GM18505 (cell line): ENCODE results near the gene TRIM32.

ENCODE experiments used
- ATAC-seq: cut with Tn5 transposase; IDR thresholded peaks from one replicate; pipeline ENCODE4 v1.9.1; 2021; ENCODE audit not compliant: unreplicated experiment
- POLR2A ChIP-seq: IDR thresholded peaks from 4 replicates; pipeline ENCODE4 v1.6.1; 2011; ENCODE audit warnings: borderline replicate concordance; ENCODE audit not compliant: insufficient read depth, insufficient read length; ENCODE audit errors: extremely low read depth

TRIM32 gene

DNA sequence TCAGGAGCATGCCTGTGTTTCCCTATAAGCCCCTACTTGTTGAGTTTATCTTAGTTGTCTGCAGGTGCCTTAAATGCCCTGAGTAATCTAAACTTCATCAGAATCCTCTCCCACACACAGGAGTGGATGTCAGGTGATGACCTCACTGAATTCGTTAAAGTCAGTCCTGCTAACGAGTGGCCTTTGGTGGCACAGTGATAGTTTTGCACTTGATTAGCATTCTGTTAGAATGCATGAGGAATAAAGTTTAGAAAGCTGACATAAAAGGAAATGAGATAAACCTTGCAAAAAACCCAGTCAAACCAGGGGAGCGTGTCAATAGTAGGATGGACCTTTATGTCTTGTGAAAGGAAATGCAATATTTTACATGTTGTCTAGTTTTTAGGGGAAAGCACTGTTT, 4.5 kb downstream of the TRIM32 start:
- no peak for TF ChIP-seq POLR2A
- ATAC-seq, result no peak

DNA sequence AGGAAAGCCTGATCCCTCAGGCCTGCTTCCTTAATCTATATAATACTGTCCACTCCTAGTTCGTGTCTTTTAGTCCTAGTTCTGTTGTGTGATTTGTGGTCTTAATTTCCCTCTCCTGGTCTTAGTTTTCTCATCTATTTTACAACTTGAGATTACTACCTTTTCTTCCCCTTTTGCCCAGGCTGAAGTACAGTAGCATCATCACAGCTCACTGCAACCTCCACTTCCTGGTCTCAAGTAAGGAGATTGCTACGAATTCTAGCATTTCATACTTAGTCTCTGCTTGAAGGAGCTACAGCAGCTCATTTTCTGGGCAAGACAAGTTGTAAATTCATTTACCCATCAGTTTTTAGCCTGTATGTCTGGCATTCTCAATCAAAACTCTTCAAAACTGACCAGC, 5.5 kb downstream of the TRIM32 start:
- no peak for TF ChIP-seq POLR2A
- no peak for ATAC-seq

DNA sequence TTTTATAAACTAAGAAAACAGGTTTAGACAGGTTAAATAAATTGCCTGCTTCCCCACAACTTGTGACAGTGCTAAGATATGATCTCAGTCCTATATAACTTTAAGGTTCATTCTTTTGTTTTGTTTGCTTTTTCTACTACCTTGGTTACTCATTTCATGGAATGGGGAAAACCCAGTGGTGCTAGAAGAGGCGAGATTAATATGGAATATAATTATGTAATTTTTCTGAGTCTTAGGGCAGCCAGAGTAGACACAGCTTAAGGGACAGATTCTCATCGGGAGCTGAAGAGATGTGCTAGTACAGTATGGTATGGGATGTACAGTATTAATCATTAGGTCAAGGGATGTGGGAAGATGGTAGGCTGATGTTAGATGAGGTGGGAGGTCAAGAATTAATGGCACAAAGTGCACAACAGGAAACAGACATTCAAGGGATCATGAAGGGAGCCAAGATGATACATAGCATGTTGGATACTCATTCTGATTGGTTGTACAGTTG, 6.2 kb downstream of the TRIM32 start:
- no peak for TF ChIP-seq POLR2A

DNA sequence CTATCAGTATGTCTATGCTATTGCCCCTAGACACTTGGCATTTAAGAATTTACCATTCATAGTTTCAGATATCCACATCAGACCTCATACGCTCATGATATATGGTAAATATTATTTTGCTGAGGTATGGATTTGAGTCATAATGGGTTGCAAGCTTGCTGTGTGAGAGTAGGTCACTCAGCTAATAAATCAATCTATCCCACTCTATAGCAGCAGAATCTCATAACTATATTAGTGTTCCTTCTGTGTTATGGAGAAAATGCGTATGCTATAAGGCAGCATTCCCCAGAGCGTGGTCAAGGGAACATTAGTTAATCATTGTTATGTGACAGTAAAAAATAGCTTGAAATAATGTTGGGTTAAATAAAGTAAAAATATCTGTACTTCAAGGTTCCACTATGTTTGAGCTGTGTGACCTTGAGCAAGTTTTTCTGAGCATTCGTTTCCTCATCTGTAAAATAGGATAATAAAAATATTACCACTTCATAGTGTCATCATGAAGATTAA, 7.7 kb downstream of the TRIM32 start:
- no peak for TF ChIP-seq POLR2A
- no peak for ATAC-seq

More for the DNA sequence above, 6.2 kb downstream of the TRIM32 start:
- ATAC-seq, result no peak

DNA sequence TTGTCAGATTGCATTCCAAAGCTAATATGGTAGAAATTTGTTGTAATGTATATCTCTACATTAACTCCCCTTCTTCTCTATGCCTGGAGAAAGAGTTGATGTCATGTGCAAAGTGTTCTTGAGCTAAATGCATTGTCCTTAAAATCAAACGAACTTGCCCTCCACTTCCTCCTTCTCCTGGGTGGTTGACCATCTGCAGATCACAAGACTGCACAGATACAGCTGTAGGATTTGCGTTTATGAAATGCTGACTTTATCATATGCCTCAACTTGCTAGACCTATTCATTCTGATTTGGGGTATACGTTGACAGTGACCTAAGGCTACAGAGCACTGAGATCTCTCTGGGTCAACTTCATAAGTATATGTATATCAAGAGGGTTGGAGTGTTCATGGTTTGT, 8.3 kb downstream of the TRIM32 start:
- ATAC-seq, result no peak
- TF ChIP-seq POLR2A, result no peak

DNA sequence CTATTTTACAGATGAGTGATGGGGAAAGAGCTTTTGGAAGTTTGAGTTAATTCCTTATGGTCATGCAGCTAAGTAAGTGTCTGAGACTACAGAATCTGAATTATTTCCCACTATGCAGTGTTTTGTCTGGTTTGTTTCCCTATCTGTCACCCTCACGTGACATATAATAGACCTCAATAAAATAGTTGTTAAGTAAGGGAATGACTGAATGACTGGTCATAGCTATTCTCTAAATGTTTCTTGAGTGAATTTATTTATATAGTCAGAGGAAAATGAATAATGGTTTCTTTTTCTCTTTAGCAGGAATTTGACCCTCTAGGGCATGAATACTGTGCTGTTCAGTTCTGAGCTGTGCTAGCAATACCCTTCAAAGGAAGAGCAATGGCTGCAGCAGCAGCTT, 10.3 kb downstream of the TRIM32 start:
- ATAC-seq, result no peak
- TF ChIP-seq POLR2A, result no peak

DNA sequence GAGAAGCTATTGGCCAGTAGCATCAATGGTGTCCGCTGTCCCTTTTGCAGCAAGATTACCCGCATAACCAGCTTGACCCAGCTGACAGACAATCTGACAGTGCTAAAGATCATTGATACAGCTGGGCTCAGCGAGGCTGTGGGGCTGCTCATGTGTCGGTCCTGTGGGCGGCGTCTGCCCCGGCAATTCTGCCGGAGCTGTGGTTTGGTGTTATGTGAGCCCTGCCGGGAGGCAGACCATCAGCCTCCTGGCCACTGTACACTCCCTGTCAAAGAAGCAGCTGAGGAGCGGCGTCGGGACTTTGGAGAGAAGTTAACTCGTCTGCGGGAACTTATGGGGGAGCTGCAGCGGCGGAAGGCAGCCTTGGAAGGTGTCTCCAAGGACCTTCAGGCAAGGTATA, 10.8 kb downstream of the TRIM32 start:
- TF ChIP-seq POLR2A, result no peak
- no peak for ATAC-seq

DNA sequence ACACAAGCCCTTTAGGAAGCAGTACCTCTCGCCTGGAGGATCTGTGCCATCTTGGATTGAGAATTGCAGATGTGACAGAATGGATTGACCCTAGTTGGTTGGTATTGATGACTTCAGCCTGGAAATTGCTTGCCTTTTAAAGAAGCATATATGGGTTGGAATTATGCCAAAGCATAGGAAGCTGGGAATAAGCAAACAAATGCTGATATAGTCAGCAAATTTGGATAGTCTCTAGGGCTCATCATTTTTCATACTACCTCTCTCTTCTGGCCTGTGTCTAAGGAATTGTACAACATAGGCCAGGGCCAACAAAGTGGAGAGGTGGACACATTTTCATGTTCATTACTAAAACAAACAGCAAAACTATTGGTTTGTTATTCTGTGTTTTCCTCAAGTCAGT, 13.2 kb downstream of the TRIM32 start:
- no peak for TF ChIP-seq POLR2A

DNA sequence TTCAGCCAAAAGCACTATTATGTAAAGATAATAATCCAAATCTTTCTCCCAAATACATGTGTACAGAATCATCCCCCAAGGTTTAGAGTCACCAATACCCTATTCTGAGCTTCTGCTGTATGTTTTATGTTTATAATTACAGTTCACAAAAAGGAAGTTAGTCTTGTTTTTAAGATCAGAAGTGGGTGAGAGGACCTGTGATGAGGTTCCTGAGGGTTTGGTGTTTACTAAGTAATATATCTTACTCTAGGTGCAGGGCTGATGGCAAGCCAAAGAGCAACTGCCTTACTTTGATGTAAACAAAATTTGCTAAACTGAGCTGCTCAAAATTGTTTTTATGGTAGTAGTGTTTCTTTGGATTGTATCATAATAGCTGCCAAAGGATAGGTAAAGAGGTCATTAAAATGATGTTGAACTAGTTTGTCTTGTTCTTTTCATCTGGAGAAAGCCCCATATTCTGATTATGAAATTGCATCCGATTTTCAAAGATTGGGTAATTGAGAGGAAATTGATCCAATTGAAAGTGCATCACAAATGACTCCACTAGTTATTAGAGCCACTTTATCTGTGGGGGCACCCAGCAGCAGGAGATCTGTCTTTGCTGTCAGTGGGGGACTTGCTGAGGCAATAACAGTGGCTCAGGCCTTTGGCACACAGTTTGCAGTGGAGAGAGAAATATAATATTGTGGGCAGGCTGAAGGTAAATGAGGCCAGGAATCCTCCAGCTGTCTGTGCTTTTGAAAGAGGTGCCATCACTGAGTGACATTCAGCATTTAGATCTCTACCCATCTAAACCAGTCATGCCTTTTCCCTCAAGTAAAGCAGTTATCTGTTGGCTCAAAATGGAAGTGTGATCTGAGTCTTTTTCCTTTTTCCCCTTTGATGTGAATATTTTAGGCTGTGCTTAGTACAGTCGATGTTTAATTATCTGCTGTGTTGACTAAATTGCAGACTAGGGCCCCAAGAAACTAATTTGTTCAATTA, 14.1 kb downstream of the TRIM32 start:
- no peak for ATAC-seq
- TF ChIP-seq POLR2A, result no peak

More for the DNA sequence above, 13.2 kb downstream of the TRIM32 start:
- ATAC-seq, result no peak

DNA sequence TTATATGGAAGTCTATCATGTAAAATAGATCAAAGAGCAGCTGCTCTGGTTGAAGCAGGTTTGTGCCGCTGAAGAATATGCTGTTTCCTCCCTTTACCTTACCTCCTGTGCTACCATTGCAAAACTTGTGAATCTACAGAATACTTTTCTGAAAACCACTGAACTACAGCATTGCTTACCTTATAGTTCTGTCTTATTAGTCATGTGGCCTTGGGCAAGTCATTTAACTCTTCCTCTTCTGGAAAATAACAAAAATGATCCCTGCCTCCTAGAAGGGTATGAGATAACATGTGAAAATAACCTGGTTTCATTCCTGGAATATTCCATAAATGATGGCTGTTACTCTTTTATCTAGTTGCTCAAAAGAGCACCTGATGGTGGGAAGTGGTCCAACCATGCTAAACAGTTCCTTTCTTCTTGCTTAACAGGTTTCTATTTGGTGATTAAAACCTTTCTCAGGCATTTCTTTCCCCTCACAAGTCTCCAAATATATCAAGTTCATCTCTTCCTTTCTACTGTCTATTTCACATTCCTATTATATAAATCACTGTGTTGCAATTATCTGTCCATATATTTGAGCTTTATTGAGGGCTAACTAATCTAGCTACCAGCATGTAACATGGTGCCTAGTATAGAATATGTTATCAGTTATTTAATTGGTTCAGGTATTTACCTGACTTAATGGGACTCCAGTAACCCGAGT, 15.0 kb downstream of the TRIM32 start:
- no peak for ATAC-seq
- TF ChIP-seq POLR2A, result no peak

DNA sequence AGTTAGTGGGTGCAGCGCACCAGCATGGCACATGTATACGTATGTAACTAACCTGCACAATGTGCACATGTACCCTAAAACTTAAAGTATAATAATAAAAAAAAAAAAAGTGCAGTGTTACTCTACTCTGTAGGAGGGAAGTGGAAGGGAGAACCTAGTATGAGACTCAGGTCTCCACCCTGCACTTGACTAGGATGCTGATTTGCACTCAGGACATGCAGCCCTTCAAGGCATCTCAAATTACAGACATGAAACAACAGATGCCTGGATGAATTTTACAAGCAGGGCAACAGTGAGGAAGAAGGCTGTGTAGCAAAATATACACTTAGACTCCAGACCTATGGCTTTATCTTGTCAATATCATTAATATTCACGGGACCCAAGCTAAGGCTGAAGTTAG, 16.5 kb downstream of the TRIM32 start:
- no peak for TF ChIP-seq POLR2A
- no peak for ATAC-seq

DNA sequence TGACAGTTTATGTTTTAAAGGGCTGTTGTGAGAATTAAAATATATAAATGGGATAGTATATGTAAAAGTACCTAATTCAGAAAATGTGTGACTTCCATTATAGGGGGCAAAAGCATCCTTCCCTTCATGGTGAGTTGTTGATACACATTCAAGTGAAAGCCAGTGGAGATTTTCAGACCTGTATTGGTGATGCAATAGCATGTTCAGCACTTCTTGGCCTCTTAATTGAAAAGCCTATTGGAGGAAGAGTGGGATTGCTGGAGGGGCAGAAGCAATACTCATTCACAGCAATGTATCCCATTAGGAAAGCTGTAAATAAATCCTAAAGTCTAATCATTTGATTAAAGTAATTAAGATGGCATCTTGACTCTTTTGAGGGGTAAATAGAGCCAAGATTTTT, 17.4 kb downstream of the TRIM32 start:
- no peak for TF ChIP-seq POLR2A
- no peak for ATAC-seq

DNA sequence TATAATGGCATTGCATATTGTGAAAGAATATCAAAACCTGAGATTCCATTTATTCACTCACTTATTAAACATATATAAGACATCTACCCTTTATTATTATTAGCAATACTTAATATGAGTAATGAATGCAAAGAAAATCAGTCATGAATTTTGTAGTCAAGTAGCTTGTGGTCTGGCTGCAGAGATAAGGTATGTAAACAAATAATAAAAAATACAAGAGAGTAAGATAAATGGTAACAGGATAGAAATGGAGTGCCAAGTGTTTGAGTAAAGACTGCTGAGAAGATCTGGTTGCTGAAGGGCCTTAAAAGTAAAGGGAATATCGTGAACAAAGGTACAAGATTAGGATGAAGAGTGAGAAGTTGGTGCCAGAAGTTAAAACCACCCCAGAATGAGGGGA, 18.4 kb downstream of the TRIM32 start:
- TF ChIP-seq POLR2A, result no peak
- no peak for ATAC-seq
